ENCODE results near the gene PLCB1.

GRCh38 chr20:8246153-8246552 lies 114.1 kb downstream of the PLCB1 start:
- TF ChIP-seq CTCF (IDR thresholded peaks at IDR 0.05; ENCODE audit: low read length) = no peak
- no peak for TF ChIP-seq EZH2 (IDR thresholded peaks at IDR 0.05; ENCODE audit: borderline replicate concordance, low read length)
